HFF-Myc (cell line): ENCODE results near the gene FLT3.

ENCODE experiments used
- DNase-seq: peaks from one replicate; pipeline ENCODE4 v3.0.0-alpha.2; 2011; ENCODE audit warnings: low read depth; ENCODE audit errors: extremely low read depth
- H3K4me3 ChIP-seq: replicated peaks from 2 replicates; pipeline ENCODE4 v1.5.1; 2011; ENCODE audit warnings: low read depth, mild to moderate bottlenecking, control low read depth, low read length
- TF ChIP-seq, protein P1 (sequence below): IDR thresholded peaks from 2 replicates; pipeline ENCODE4 v1.5.1; 2012; ENCODE audit warnings: mild to moderate bottlenecking, low read depth, low read length, control low read depth; ENCODE audit errors: missing control alignments

The FLT3 gene

DNA sequence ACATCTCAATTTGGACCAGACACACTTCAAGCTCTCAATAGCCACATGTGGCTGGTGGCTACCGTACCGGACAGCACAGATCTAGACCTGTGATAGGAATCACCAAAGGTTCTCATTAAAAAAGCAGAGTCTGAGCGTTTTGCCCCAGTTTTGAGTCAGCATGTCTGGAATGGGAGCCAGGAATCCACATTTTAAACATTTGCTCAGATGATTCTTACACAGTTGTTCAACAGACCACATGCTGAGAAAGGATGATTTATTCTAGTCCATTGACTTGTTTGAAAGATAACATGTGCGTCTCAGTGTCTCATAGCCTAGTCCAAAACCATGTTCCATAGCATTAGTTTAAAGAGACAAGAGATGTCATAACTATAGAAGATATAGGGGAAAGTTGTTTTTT lies 53.4 kb downstream of the FLT3 start:
- DNase-seq = no peak
- TF ChIP-seq, protein P1, sequence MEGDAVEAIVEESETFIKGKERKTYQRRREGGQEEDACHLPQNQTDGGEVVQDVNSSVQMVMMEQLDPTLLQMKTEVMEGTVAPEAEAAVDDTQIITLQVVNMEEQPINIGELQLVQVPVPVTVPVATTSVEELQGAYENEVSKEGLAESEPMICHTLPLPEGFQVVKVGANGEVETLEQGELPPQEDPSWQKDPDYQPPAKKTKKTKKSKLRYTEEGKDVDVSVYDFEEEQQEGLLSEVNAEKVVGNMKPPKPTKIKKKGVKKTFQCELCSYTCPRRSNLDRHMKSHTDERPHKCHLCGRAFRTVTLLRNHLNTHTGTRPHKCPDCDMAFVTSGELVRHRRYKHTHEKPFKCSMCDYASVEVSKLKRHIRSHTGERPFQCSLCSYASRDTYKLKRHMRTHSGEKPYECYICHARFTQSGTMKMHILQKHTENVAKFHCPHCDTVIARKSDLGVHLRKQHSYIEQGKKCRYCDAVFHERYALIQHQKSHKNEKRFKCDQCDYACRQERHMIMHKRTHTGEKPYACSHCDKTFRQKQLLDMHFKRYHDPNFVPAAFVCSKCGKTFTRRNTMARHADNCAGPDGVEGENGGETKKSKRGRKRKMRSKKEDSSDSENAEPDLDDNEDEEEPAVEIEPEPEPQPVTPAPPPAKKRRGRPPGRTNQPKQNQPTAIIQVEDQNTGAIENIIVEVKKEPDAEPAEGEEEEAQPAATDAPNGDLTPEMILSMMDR = no peak
- no peak overlapping the region for H3K4me3 ChIP-seq

DNA sequence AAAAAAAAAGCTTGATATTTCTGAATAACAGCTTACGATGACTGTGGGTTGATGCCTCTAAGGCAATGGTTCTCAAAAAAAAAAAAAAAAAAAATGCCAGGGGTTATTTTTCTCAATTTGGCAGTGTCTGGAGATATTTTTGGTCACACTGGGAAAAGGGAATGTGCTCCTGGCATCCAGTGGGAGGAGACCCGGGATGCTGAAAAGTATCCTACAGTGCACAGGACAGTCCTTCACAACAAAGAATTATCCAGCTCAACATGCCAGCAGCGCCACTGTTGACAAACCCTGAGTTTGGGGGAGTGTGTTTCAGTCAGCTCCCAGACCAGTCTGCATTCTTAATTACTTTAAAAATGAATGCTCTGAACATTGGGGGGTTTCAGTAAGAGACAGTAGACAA lies 54.5 kb downstream of the FLT3 start:
- DNase-seq = no peak
- no peak overlapping the region for H3K4me3 ChIP-seq
- TF ChIP-seq, protein P1 = no peak

DNA sequence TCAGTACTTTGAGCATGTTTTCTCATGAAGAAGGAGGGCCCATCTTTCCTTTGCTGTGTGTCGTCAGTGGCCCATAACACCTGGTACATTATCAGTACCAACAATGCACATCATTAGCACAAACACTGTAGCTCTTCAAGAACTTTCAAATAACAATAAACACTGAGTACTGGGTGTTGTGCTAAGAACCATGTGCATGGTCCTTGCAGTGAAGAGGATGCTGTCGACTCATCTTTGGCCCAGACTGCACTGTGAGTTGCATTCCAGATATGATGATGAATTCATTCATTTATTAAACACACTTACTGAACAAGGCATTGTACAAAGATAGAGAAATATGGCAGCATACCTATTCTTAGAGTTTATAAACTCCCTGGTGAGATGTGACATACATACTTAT lies 55.8 kb downstream of the FLT3 start:
- no peak overlapping the region for H3K4me3 ChIP-seq
- TF ChIP-seq, protein P1 = no peak
- no peak for DNase-seq

DNA sequence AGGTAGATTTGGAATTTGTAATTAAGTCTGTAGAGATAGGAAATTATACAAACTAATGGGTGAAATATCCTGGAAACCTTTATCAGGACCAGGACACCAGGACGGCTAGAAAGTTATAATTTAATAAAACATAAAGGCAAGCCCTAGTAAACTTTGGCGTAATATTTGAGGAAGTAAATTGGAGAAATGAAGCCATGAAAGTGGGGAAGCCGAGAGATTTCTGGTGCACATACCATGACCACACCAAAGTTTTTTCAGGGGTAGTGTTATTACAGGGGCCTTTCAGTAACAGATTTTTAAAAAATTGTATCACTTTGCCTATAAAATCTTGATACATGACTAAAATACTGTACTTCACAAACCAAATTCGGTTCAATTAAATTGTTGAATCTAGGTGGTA lies 57.2 kb downstream of the FLT3 start:
- no peak overlapping the region for H3K4me3 ChIP-seq
- TF ChIP-seq, protein P1 = no peak
- no peak for DNase-seq

DNA sequence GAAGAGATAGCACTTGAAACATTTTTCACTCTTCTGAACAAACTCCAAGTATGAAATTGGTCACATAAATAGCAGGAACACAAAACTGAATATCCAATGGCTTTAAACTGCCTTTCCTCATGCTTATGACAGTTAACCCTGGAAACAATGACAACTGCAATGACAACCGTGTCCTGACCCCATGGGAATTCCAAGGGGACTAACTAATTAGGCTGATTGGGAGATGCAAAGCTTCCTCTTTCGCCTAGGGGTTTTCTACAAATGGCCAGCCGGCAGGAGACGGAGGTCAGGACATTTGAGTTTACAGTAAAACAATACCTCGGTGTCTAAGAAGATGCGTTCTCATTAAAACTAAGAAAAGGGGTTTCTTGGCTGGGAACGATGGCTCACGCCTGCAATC lies 58.9 kb downstream of the FLT3 start:
- TF ChIP-seq, protein P1 = no peak
- H3K4me3 ChIP-seq = no peak overlapping the region
- DNase-seq = no peak

DNA sequence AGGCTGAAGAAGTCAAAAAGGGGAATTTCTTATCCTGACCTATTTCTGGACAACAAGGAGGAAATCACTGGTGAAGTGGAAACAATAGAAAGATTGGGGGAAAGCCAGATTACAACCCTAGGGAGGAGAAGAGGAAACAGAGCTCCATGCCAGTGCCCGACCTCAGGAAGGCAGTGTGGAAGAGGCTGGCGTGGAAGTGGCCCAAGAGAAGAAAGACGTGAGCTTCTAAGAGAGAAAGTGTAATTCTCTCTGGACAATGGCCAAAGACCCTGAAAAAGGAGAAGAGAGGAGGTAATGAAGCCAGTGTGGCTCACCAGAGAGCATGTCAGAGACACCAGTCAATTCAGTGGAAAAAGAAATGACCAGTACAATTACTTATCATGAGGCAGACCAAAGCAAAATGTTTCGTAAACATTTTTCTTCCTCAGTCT lies 59.3 kb downstream of the FLT3 start:
- H3K4me3 ChIP-seq = no peak overlapping the region
- no peak for DNase-seq
- TF ChIP-seq, protein P1 = no peak

DNA sequence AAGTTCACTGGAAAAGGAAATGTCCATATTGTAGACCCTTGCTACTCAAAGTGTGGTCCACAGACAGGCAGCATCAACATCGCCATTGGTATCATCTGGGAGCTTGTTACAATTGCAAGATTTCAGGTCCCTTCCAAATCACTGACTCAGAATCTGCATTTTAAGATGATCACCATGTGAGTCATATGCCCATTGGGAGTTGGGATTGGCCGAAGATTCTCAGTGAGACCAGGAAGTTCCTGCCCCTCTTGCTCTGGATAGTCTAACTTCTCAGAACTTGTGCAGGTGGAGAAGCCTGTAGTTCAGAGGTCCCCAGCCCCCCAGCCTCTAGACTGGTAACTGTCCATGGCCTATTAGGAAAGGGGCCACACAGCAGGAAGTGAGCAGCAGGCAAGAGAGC lies 63.0 kb downstream of the FLT3 start:
- H3K4me3 ChIP-seq = no peak overlapping the region
- no peak for DNase-seq
- TF ChIP-seq, protein P1 = no peak
